Measurements from ENCODE around the gene RALGPS1.

GRCh38 chr9:127109212-127109711, 194.7 kb downstream of the RALGPS1 start:
- TF ChIP-seq CTCF (IDR thresholded peaks at IDR 0.05): no peak
- TF ChIP-seq EZH2 (IDR thresholded peaks at IDR 0.05; ENCODE audit: borderline replicate concordance, insufficient read depth, low read depth, low read length, poor library complexity, severe bottlenecking): no peak

Measured in B cell (primary cell).